GM19438 (cell line): ENCODE results near the gene SEPHS2.
A peak's percentile ranks its signal among the peaks of the same experiment; 100 is the strongest.
"Not testable (repeated sequence)": the region's sequence is repeated elsewhere in the genome, so short reads cannot be mapped to it uniquely, and the experiment has no call there.

Experiments used
- ATAC-seq: cut with Tn5 transposase; IDR thresholded peaks from one replicate; pipeline ENCODE4 v1.9.1; 2021; ENCODE audit warnings: low read depth; ENCODE audit not compliant: unreplicated experiment

SEPHS2 gene

GRCh38 chr16:30399435-30400186, 46.1 kb downstream of the SEPHS2 start:
- ATAC-seq: no peak

- ATAC-seq: no peak
These were observed 46.8 kb downstream of the SEPHS2 start for GRCh38 chr16:30398661-30399434.

- no peak for ATAC-seq
These were observed 47.7 kb downstream of the SEPHS2 start for GRCh38 chr16:30397776-30398660.

GRCh38 chr16:30397056-30397455, 48.6 kb downstream of the SEPHS2 start:
- ATAC-seq: no peak

GRCh38 chr16:30396627-30397026, 49.0 kb downstream of the SEPHS2 start:
- ATAC-seq: not testable (repeated sequence)

GRCh38 chr16:30395992-30396585, 49.6 kb downstream of the SEPHS2 start:
- no peak for ATAC-seq

- ATAC-seq: peak; percentile 66
These were observed 50.3 kb downstream of the SEPHS2 start, which contains the start of gene ZNF48 for GRCh38 chr16:30395155-30395991. Gene ZNF48 (plus strand): TSS chr16:30395420. CDS start chr16:30395795, 375 bp downstream.

GRCh38 chr16:30394592-30395154, 51.0 kb downstream of the SEPHS2 start:
- no peak for ATAC-seq
